DOHH2 (cell line): ENCODE data around the gene RNF39.

Experiments
- EZH2phosphoT487 ChIP-seq: fragments of 200-600 bp; sonication (generic); IDR thresholded peaks from 2 replicates; pipeline ENCODE4 v1.6.1; 2017; ENCODE audit warnings: borderline replicate concordance, mild to moderate bottlenecking, antibody characterized with exemption, low read length, moderate library complexity, mixed read lengths
- TF ChIP-seq, protein P1 (sequence below): fragments of 200-600 bp; sonication (generic); IDR thresholded peaks from one replicate; pipeline ENCODE4 v1.5.1; 2014; ENCODE audit warnings: antibody characterized with exemption, mild to moderate bottlenecking, low read depth, low read length; ENCODE audit not compliant: poor library complexity, severe bottlenecking

DNA sequence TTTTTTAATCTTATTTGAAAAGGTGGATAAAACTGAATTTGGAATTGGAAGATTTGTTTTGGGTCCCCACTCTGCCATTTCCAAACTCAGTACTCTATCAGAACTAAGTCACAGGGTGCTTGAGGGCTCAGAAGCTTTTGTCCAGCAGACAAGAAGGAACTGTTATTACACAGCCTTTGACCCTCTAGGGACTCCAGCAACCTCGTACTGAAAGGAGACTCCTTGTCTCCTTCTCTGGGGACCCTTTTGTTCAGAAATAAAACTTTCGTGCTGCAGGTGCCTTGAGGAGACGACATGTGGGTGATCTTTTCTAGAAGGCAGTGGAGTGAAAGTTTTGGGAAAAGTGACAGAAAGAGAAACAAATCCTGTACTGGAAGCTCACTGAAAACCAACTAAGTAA lies 21.9 kb downstream of the RNF39 start:
- TF ChIP-seq, protein P1, sequence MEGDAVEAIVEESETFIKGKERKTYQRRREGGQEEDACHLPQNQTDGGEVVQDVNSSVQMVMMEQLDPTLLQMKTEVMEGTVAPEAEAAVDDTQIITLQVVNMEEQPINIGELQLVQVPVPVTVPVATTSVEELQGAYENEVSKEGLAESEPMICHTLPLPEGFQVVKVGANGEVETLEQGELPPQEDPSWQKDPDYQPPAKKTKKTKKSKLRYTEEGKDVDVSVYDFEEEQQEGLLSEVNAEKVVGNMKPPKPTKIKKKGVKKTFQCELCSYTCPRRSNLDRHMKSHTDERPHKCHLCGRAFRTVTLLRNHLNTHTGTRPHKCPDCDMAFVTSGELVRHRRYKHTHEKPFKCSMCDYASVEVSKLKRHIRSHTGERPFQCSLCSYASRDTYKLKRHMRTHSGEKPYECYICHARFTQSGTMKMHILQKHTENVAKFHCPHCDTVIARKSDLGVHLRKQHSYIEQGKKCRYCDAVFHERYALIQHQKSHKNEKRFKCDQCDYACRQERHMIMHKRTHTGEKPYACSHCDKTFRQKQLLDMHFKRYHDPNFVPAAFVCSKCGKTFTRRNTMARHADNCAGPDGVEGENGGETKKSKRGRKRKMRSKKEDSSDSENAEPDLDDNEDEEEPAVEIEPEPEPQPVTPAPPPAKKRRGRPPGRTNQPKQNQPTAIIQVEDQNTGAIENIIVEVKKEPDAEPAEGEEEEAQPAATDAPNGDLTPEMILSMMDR: no peak
- TF ChIP-seq EZH2phosphoT487: no peak
